ENCODE measurements around the gene PRPF40A. TPM values are rescaled to one million over a fixed set of nuclear protein-coding genes. Genes with fewer than 3 reads are reported as not detected.

The PRPF40A gene
- total RNA-seq, 6 experiments from 2014 or later: 25.1 to 54.3 (median 40.2) TPM

DNA sequence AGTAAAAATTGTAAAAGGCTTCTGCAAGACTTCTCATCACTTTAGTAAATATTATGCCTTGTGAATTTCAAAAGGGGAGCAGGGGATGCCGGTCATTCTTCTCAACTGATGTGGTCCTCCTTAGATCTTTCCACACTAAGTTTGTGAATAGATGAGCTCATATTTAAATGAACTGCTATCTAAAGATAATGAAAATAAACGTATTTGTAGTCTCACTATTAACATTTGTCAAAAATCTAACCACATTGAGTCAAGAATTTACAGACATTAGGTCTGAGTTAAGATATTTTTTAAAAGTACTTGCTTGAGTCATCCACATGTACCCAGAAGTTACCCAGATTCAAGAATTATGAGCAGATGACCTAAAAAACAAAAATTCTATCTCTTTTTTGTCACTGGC lies 6.5 kb downstream of the PRPF40A start:
- 65% methylated on average over 2 of the region's 2 CpGs for WGBS (ENCODE audit: insufficient coverage, low coverage, low lambda C conversion rate, missing lambda C conversion rate)
- intact Hi-C loops (cut with DNase I): no loop called here
- no peak for ATAC-seq

DNA sequence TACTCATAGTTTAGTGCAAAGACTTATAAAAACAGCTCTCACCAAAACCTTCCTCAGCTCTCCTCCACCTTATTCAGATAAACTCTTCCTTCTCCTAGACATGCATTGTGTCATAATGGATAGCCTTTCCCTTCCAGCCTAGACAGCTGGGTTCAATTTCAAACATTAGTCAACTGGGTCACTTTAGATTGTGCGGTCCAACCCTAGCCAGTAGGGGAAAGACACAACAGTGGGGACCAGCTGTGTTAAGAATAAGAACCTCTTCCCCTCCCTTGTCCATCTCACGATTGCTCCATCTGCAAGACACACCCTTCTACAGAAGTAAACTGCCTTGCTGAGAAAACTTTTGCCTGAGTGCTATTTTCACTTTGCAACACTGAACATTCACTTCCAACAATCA lies 8.5 kb downstream of the PRPF40A start:
- H3K27me3 ChIP-seq: no peaks in the 10 kb centered on the region
- no peak overlapping the region for H3K4me3 ChIP-seq
- no peak overlapping the region for H3K27ac ChIP-seq
- H3K4me1 ChIP-seq: no peaks in the 10 kb centered on the region
- DNase-seq: no peak
- no peaks in the 10 kb centered on the region for H3K9me3 ChIP-seq
- peaks cover 0 to 18% (median 9%) of the 10 kb centered on the region in 4 donors for H3K36me3 ChIP-seq
- ATAC-seq: no peak
- 100% methylated on average over 2 of the region's 2 CpGs for WGBS (ENCODE audit: insufficient coverage, low coverage, low lambda C conversion rate, missing lambda C conversion rate)
- intact Hi-C loops (cut with DNase I): no loop called here
- TF ChIP-seq, protein P1, sequence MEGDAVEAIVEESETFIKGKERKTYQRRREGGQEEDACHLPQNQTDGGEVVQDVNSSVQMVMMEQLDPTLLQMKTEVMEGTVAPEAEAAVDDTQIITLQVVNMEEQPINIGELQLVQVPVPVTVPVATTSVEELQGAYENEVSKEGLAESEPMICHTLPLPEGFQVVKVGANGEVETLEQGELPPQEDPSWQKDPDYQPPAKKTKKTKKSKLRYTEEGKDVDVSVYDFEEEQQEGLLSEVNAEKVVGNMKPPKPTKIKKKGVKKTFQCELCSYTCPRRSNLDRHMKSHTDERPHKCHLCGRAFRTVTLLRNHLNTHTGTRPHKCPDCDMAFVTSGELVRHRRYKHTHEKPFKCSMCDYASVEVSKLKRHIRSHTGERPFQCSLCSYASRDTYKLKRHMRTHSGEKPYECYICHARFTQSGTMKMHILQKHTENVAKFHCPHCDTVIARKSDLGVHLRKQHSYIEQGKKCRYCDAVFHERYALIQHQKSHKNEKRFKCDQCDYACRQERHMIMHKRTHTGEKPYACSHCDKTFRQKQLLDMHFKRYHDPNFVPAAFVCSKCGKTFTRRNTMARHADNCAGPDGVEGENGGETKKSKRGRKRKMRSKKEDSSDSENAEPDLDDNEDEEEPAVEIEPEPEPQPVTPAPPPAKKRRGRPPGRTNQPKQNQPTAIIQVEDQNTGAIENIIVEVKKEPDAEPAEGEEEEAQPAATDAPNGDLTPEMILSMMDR (IDR thresholded peaks at IDR 0.05): no peak
- no peak for TF ChIP-seq POLR2A (IDR thresholded peaks at IDR 0.05)

More for the DNA sequence above, 6.5 kb downstream of the PRPF40A start:
- peaks cover 0 to 6% (median 3%) of the 10 kb centered on the region in 4 donors for H3K4me1 ChIP-seq
- H3K4me3 ChIP-seq: no peak overlapping the region
- TF ChIP-seq, protein P1 (IDR thresholded peaks at IDR 0.05): no peak
- TF ChIP-seq POLR2A (IDR thresholded peaks at IDR 0.05): no peak
- H3K27ac ChIP-seq: no peak overlapping the region
- H3K27me3 ChIP-seq: no peaks in the 10 kb centered on the region
- no peaks in the 10 kb centered on the region for H3K9me3 ChIP-seq
- H3K36me3 ChIP-seq: peaks cover 0 to 28% (median 12%) of the 10 kb centered on the region in 4 donors
- DNase-seq: no peak

DNA sequence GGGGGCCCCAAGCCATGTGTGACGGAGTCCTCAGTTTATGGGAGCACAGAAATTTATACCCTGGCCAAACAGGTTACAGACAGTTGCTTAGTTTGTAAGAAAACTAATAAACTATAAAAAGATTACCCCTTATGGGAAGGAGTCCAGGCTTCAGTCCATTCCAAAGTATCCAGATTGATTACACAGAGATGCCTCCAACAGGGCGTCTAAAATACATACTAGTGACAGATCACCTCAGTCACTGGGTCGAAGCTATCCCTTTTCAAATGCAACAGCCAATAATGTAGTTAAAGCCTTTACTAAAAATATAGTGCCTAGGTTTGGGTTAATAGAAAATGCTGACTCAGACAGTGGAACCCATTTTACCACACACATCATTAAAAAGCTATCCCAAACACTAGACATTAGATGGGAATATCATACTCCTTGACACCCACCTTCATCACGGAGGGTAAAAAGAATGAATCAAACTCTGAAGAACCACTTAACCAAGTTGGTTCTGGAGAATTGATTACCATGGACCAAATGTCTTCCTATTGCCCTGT lies 10.7 kb downstream of the PRPF40A start:
- no peak for TF ChIP-seq POLR2A (IDR thresholded peaks at IDR 0.05)
- TF ChIP-seq, protein P1 (IDR thresholded peaks at IDR 0.05): no peak
- intact Hi-C loops (cut with DNase I): no loop called here
- peaks cover 0 to 6% (median under 1%) of the 10 kb centered on the region in 4 donors for H3K36me3 ChIP-seq
- no peaks in the 10 kb centered on the region for H3K4me1 ChIP-seq
- H3K9me3 ChIP-seq: no peaks in the 10 kb centered on the region
- DNase-seq: no peak
- 80% methylated on average over 3 of the region's 4 CpGs for WGBS (ENCODE audit: insufficient coverage, low coverage, low lambda C conversion rate, missing lambda C conversion rate)
- no peak overlapping the region for H3K4me3 ChIP-seq
- no peak for ATAC-seq
- no peaks in the 10 kb centered on the region for H3K27me3 ChIP-seq
- H3K27ac ChIP-seq: no peak overlapping the region

DNA sequence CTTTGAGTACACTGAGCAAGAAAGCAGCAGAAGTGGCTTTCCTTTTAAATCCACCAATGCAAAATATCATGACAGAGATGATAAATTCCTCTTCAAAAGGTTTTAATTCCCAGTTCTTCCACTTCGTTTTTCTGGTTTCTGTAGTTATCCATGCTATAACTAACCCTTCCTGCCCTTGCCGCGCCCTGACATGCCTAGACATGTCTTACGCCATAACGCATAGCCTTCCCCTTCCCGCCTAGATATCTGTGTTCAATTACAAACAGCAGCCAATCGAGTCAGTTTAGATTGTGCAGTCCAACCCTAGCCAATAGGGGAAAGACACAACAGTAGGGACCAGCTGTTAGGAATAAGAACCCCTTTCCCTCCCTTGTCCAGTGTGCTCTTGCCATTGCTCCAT lies 16.1 kb downstream of the PRPF40A start:
- Histone ChIP-seq H3K9me3 (no peaks in the 10 kb centered on the region), H3K4me1 (no peaks in the 10 kb centered on the region)

More for the DNA sequence above, 16.1 kb downstream of the PRPF40A start:
- TF ChIP-seq POLR2A (IDR thresholded peaks at IDR 0.05): no peak
- TF ChIP-seq, protein P1 (IDR thresholded peaks at IDR 0.05): no peak
- ATAC-seq (no peak), DNase-seq (no peak)
- intact Hi-C loops (cut with DNase I): no loop called here
- H3K4me3 ChIP-seq: no peak overlapping the region
- H3K27me3 ChIP-seq: no peaks in the 10 kb centered on the region
- no peaks in the 10 kb centered on the region for H3K36me3 ChIP-seq
- H3K27ac ChIP-seq: no peak overlapping the region
- 98% methylated on average over 6 of the region's 7 CpGs for WGBS (ENCODE audit: insufficient coverage, low coverage, low lambda C conversion rate, missing lambda C conversion rate)

Data from right lobe of liver (tissue), 6 donors.